ENCODE data around the gene NECAB3.

Gene NECAB3

GRCh38 chr20:33609504-33609903 lies 64.7 kb downstream of the NECAB3 start:
- DNase-seq (ENCODE audit: low read depth), result no peak
